Endothelial cell (in vitro differentiated cells): ENCODE measurements around the gene CLN6. TPM values are rescaled to one million over a fixed set of nuclear protein-coding genes. Genes with fewer than 3 reads are reported as not detected.
A peak's percentile ranks its signal among the peaks of the same experiment; 100 is the strongest.

Experiments used
- DNase-seq: peaks from one replicate; pipeline ENCODE4 v3.0.0; 2021; ENCODE audit warnings: low spot score
- H3K27ac Mint-ChIP-seq: one replicate; pipeline ENCODE4 v1.8.0; 2021; ENCODE audit warnings: mixed read lengths, inconsistent platforms; ENCODE audit not compliant: unreplicated experiment
- H3K27me3 Mint-ChIP-seq: one replicate; pipeline ENCODE4 v1.8.0; 2021; ENCODE audit warnings: mild to moderate bottlenecking, moderate library complexity, mixed read lengths, inconsistent platforms; ENCODE audit not compliant: unreplicated experiment
- H3K36me3 Mint-ChIP-seq: one replicate; pipeline ENCODE4 v1.8.0; 2021; ENCODE audit warnings: mild to moderate bottlenecking, low read depth, mixed read lengths, inconsistent platforms; ENCODE audit not compliant: unreplicated experiment
- H3K4me1 Mint-ChIP-seq: one replicate; pipeline ENCODE4 v1.8.0; 2021; ENCODE audit warnings: mild to moderate bottlenecking, mixed read lengths, inconsistent platforms; ENCODE audit not compliant: unreplicated experiment
- H3K4me3 Mint-ChIP-seq: one replicate; pipeline ENCODE4 v1.8.0; 2021; ENCODE audit warnings: mild to moderate bottlenecking, mixed read lengths, inconsistent platforms; ENCODE audit not compliant: unreplicated experiment
- H3K9me3 Mint-ChIP-seq: one replicate; pipeline ENCODE4 v1.8.0; 2021; ENCODE audit warnings: mixed read lengths, inconsistent platforms; ENCODE audit not compliant: unreplicated experiment
- CTCF ChIP-seq: fragments of 200-600 bp; sonication (generic); IDR thresholded peaks from one replicate; pipeline ENCODE4 v1.5.0; 2021; ENCODE audit warnings: antibody characterized with exemption; ENCODE audit not compliant: unreplicated experiment
- total RNA-seq: library from RNA; stranded (reverse); fragmentation: NEBNext Ultra II Directional; extraction: Animal tissue kit (Norgen Biotek cat#: 25700); gene quantifications from one replicate; pipeline ENCODE4 v1.2.1, GENCODE V29; 2021; ENCODE audit not compliant: unreplicated experiment

The CLN6 gene
- total RNA-seq, 1 donor from 2014 or later = 42.1 TPM

GRCh38 chr15:68197661-68198437 lies 31.7 kb downstream of the CLN6 start:
- TF ChIP-seq CTCF = no peak
- Mint-ChIP-seq H3K9me3 (no peaks in the 10 kb centered on the region), H3K27me3 (peaks cover 13% of the 10 kb centered on the region), H3K4me3 (peak overlapping the region; percentile 28), H3K36me3 (peaks cover 24% of the 10 kb centered on the region), H3K4me1 (peaks cover 38% of the 10 kb centered on the region), H3K27ac (peak overlapping the region; percentile 30)
- DNase-seq = no peak

- no peak for TF ChIP-seq CTCF
- Mint-ChIP-seq H3K27me3 (peaks cover 13% of the 10 kb centered on the region), H3K27ac (peak overlapping the region; percentile 59), H3K4me1 (peaks cover 35% of the 10 kb centered on the region), H3K9me3 (no peaks in the 10 kb centered on the region), H3K36me3 (peaks cover 27% of the 10 kb centered on the region), H3K4me3 (peak overlapping the region; percentile 28)
- no peak for DNase-seq
These were observed 32.4 kb downstream of the CLN6 start for GRCh38 chr15:68197170-68197492.

- Mint-ChIP-seq H3K27me3 (peaks cover 11% of the 10 kb centered on the region), H3K9me3 (no peaks in the 10 kb centered on the region), H3K36me3 (peaks cover 31% of the 10 kb centered on the region), H3K4me3 (no peak overlapping the region), H3K4me1 (peaks cover 30% of the 10 kb centered on the region), H3K27ac (no peak overlapping the region)
- DNase-seq = no peak
- no peak for TF ChIP-seq CTCF
These were observed 32.9 kb downstream of the CLN6 start for GRCh38 chr15:68196445-68197169.

- DNase-seq = no peak
- Mint-ChIP-seq H3K9me3 (no peaks in the 10 kb centered on the region), H3K27me3 (peaks cover 9% of the 10 kb centered on the region), H3K4me3 (no peak overlapping the region), H3K4me1 (peaks cover 24% of the 10 kb centered on the region), H3K27ac (no peak overlapping the region), H3K36me3 (peaks cover 31% of the 10 kb centered on the region)
- no peak for TF ChIP-seq CTCF
These were observed 34.0 kb downstream of the CLN6 start for GRCh38 chr15:68195336-68196112.
